HCT116 (cell line): ENCODE measurements around the gene CIRBP. TPM values are rescaled to one million over a fixed set of nuclear protein-coding genes. Genes with fewer than 3 reads are reported as not detected.

Experiments
- ATAC-seq: fragments of 200-7000 bp; cut with Tn5 transposase; 2 replicates; pipeline ENCODE4 v1.9.1; 2020; ENCODE audit warnings: mild to moderate bottlenecking, moderate library complexity
- BruUV-seq: library from RNA; stranded (reverse); fragments of 400-500 nt; replicated peaks from 2 replicates; lab custom pipeline; 2021; lab: Mats Ljungman, UMichigan
- CTCF ChIA-PET: fragments of 300-600 bp; sonication (Branson Sonifier 250); formaldehyde crosslinking; loops from one replicate; lab custom pipeline; 2021; ENCODE audit warnings: antibody characterized with exemption; lab: Charles Lee
- POLR2A ChIA-PET: fragments of 300-600, 350-600 bp; sonication (Branson Sonifier 250); formaldehyde crosslinking; loops from one replicate; lab custom pipeline; 2021; ENCODE audit warnings: antibody characterized with exemption; lab: Charles Lee
- RAD21 ChIA-PET, 2 experiments: fragments of 300-600 bp; sonication (Branson Sonifier 250); formaldehyde crosslinking; loops; one replicate each; lab custom pipeline; 2023; ENCODE audit warnings: low total read pairs in 2 of 2; ENCODE audit not compliant: uncharacterized antibody in 2 of 2, unreplicated experiment in 2 of 2, low non-redundant PET in 1 of 2; lab: Charles Lee
- DNase-seq: peaks from one replicate; pipeline ENCODE4 v3.0.0-alpha.2; 2010; ENCODE audit warnings: low read depth, low spot score
- H2AFZ ChIP-seq: fragments of 200-600 bp; shearing (Covaris generic), sonication (generic); 2 replicates; pipeline ENCODE4 v1.6.1; 2017; ENCODE audit warnings: low read depth, mixed run types, mixed read lengths, antibody characterized with exemption, low read length; ENCODE audit not compliant: poor library complexity, severe bottlenecking
- H3K27ac ChIP-seq: 2 replicates; pipeline ENCODE4 v1.5.1; 2012; ENCODE audit warnings: low read depth, low read length
- H3K27me3 ChIP-seq: fragments of 200-600 bp; sonication (generic); 2 replicates; pipeline ENCODE4 v1.6.1; 2016; ENCODE audit warnings: mixed run types, low read length, mixed read lengths; ENCODE audit not compliant: insufficient read depth
- H3K36me3 ChIP-seq, 2 experiments: fragments of 200-500 bp in 1 of 2; fragments of 200-600 bp in 1 of 2; sonication (Bioruptor generic) in 1 of 2; sonication (generic) in 1 of 2; 2 replicates each; pipeline versions ENCODE4 v1.5.1 to v1.6.1; 2014 to 2016; ENCODE audit warnings: low read length in 2 of 2, inconsistent platforms in 1 of 2, mixed read lengths in 1 of 2, mixed run types in 1 of 2; ENCODE audit not compliant: insufficient read depth in 2 of 2, control insufficient read depth in 1 of 2
- H3K4me1 ChIP-seq, 2 experiments: fragments of 200-600 bp in 1 of 2; sonication (generic) in 1 of 2; 2 replicates each; pipeline versions ENCODE4 v1.5.1 to v1.6.1; 2012 to 2017; ENCODE audit warnings: low read length in 2 of 2, inconsistent platforms in 1 of 2, mild to moderate bottlenecking in 1 of 2, mixed read lengths in 1 of 2, mixed run types in 1 of 2, moderate library complexity in 1 of 2; ENCODE audit not compliant: insufficient read depth in 2 of 2, control insufficient read depth in 1 of 2
- H3K4me2 ChIP-seq: fragments of 200-600 bp; sonication (generic); 2 replicates; pipeline ENCODE4 v1.6.1; 2017; ENCODE audit warnings: mixed run types, low read length, mixed read lengths
- H3K4me3 ChIP-seq, 2 experiments: fragments of 200-600 bp in 1 of 2; sonication (generic) in 1 of 2; replicated peaks in 1 of 2; 2 replicates each; pipeline ENCODE4 v1.5.1; 2011 to 2016; ENCODE audit warnings: low read length in 2 of 2, control low read depth in 1 of 2, low read depth in 1 of 2, mild to moderate bottlenecking in 1 of 2, mixed read lengths in 1 of 2, mixed run types in 1 of 2
- H3K79me2 ChIP-seq: fragments of 200-600 bp; sonication (generic); 2 replicates; pipeline ENCODE4 v1.6.1; 2017; ENCODE audit warnings: mild to moderate bottlenecking, mixed run types, low read length, moderate library complexity, mixed read lengths; ENCODE audit not compliant: insufficient read depth
- H3K9ac ChIP-seq: fragments of 200-600 bp; sonication (generic); 2 replicates; pipeline ENCODE4 v1.6.1; 2016; ENCODE audit warnings: low read length, mixed read lengths
- H3K9me2 ChIP-seq: fragments of 200-600 bp; sonication (generic), shearing (Covaris generic); 2 replicates; pipeline ENCODE4 v1.6.1; 2017; ENCODE audit warnings: mixed run types, mild to moderate bottlenecking, moderate library complexity; ENCODE audit not compliant: insufficient read depth
- H3K9me3 ChIP-seq, 2 experiments: fragments of 200-500 bp in 1 of 2; fragments of 200-600 bp in 1 of 2; sonication (Bioruptor generic) in 1 of 2; sonication (generic) in 1 of 2; 2 replicates each; pipeline ENCODE4 v1.6.1; 2014 to 2017; ENCODE audit warnings: low read length in 2 of 2, mixed read lengths in 2 of 2, inconsistent platforms in 1 of 2, low read depth in 1 of 2, mild to moderate bottlenecking in 1 of 2, mixed run types in 1 of 2, moderate library complexity in 1 of 2; ENCODE audit not compliant: control insufficient read depth in 1 of 2, insufficient read depth in 1 of 2
- H4K20me1 ChIP-seq: fragments of 200-600 bp; sonication (generic), shearing (Covaris generic); 2 replicates; pipeline ENCODE4 v1.6.1; 2017; ENCODE audit warnings: mixed run types, mild to moderate bottlenecking, moderate library complexity; ENCODE audit not compliant: insufficient read depth
- EGR1 ChIP-seq: IDR thresholded peaks from 2 replicates; pipeline ENCODE4 v1.6.1; 2012; ENCODE audit warnings: low read depth
- EZH2 ChIP-seq: fragments of 200-600 bp; sonication (generic); IDR thresholded peaks from 2 replicates; pipeline ENCODE4 v1.6.1; 2017; ENCODE audit warnings: antibody characterized with exemption, mixed run types
- POLR2AphosphoS5 ChIP-seq: IDR thresholded peaks from 2 replicates; pipeline ENCODE4 v1.6.1; 2011; ENCODE audit warnings: mild to moderate bottlenecking, low read depth, low read length, moderate library complexity
- SIN3A ChIP-seq: IDR thresholded peaks from 2 replicates; pipeline ENCODE4 v1.6.1; 2012; ENCODE audit warnings: low read depth
- ZFX ChIP-seq: fragments of 450-650 bp; IDR thresholded peaks from 2 replicates; pipeline ENCODE4 v1.6.1; 2017
- intact Hi-C: fragments of 100-400 bp; cut with micrococcal nuclease; formaldehyde crosslinking; loops from 2 replicates; pipeline ENCODE4 v1.10.0; 2022
- total RNA-seq: library from RNA; stranded (reverse); gene quantifications from one replicate; pipeline ENCODE4 v1.2.1, GENCODE V29; 2021; ENCODE audit not compliant: unreplicated experiment
- TF ChIP-seq, protein P1 (sequence below), 3 experiments: fragments of 200-600 bp in 1 of 3; sonication (generic) in 1 of 3; IDR thresholded peaks in 2 of 3; conservative IDR thresholded peaks in 1 of 3; 2 replicates each; pipeline ENCODE4 v1.5.1; 2012 to 2017; ENCODE audit warnings: low read depth in 2 of 3, low read length in 2 of 3, antibody characterized with exemption in 1 of 3, borderline replicate concordance in 1 of 3, control low read depth in 1 of 3, mild to moderate bottlenecking in 1 of 3, mixed read lengths in 1 of 3, mixed run types in 1 of 3, moderate library complexity in 1 of 3; ENCODE audit not compliant: insufficient read depth in 1 of 3
- TF ChIP-seq, protein P2 (sequence below): IDR thresholded peaks from 2 replicates; pipeline ENCODE4 v1.6.1; 2012
- TF ChIP-seq, protein P3 (sequence below): IDR thresholded peaks from 2 replicates; pipeline ENCODE4 v1.6.1; 2012

Gene CIRBP
- total RNA-seq, 1 experiment from 2014 or later, result 276 TPM

- Histone ChIP-seq H3K79me2 (peaks cover 27% of the 10 kb centered on the region), H3K9me3 (no peaks in the 10 kb centered on the region), H4K20me1 (no peaks in the 10 kb centered on the region), H3K27me3 (no peaks in the 10 kb centered on the region), H3K27ac (peak overlapping the region; percentile 94), H3K4me3 (peak overlapping the region; percentile 83 to 96), H3K9me2 (no peaks in the 10 kb centered on the region), H3K4me1 (peaks cover 28 to 52% of the 10 kb centered on the region in 2 experiments), H2AFZ (no peak overlapping the region), H3K36me3 (peaks cover 3 to 16% of the 10 kb centered on the region in 2 experiments; a peak in 3 of 4 replicates), H3K4me2 (peak overlapping the region; percentile 94), H3K9ac (peak overlapping the region; percentile 95)
- ChIA-PET RAD21 (no interaction called here), CTCF (no interaction called here), POLR2A (no interaction called here)
- intact Hi-C loops, result no loop called here
- TF ChIP-seq, protein P1, sequence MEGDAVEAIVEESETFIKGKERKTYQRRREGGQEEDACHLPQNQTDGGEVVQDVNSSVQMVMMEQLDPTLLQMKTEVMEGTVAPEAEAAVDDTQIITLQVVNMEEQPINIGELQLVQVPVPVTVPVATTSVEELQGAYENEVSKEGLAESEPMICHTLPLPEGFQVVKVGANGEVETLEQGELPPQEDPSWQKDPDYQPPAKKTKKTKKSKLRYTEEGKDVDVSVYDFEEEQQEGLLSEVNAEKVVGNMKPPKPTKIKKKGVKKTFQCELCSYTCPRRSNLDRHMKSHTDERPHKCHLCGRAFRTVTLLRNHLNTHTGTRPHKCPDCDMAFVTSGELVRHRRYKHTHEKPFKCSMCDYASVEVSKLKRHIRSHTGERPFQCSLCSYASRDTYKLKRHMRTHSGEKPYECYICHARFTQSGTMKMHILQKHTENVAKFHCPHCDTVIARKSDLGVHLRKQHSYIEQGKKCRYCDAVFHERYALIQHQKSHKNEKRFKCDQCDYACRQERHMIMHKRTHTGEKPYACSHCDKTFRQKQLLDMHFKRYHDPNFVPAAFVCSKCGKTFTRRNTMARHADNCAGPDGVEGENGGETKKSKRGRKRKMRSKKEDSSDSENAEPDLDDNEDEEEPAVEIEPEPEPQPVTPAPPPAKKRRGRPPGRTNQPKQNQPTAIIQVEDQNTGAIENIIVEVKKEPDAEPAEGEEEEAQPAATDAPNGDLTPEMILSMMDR (IDR thresholded peaks at IDR 0.05 in 2 of 3, conservative IDR thresholded peaks at IDR 0.05 in 1 of 3; ENCODE audit: borderline replicate concordance in 1 of 3, insufficient read depth in 1 of 3, low read depth in 2 of 3, low read length in 2 of 3), result no peak
- TF ChIP-seq ZFX, result peak; percentile 50
- DNase-seq (no peak), ATAC-seq (0 out of 2 replicates have a peak, but pooled peaks have one; percentile 1)
- BruUV-seq, result no TSS peak
These were observed 32.0 kb upstream of the CIRBP start for GRCh38 chr19:1237027-1237659.

DNA sequence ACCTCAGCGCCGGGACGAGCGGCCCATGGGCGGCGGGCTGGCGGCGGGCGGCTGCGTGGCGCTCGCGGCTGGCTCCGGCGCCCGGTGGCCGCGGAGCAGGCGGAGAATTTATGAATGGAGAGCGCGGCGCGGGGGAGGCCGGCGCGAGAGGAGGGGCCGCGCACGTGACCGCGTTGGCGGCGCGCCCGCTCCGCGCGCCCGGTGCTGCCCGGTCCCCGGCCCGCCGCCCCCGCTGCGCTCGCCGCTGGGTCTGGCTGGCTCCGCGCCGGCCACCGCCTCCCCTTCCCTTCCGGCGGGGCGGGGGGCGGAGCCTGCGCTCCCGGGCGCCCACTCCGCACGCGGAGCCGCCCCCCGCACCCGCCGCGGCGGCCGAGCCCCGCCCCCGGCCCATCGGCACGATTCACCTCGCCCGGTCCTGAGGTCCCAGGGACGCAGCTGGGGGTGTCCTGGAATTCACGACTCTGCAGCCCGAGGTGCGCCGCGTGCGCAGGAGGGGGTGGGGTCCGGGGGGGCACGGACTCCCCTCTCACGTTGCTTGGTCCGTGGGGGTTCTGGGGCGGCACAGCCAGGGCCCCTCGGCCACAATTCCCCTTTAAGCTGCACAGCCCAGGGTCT lies 31.3 kb upstream of the CIRBP start, which contains the start of gene CBARP:
Gene CBARP (minus strand): TSS at position 252 of the 615 bp plus-strand sequence. CDS start 1,905 bp downstream, outside the sequence.
- no peaks in the 10 kb centered on the region for H3K27me3 ChIP-seq
- peaks cover 34% of the 10 kb centered on the region for H3K79me2 ChIP-seq
- ATAC-seq, result peak; percentile 18
- peak within 1 kb of the TSS; percentile 99 for H3K9ac ChIP-seq
- H3K27ac ChIP-seq, result peak within 1 kb of the TSS; percentile 94
- TF ChIP-seq, protein P2, sequence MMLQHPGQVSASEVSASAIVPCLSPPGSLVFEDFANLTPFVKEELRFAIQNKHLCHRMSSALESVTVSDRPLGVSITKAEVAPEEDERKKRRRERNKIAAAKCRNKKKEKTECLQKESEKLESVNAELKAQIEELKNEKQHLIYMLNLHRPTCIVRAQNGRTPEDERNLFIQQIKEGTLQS, result no peak
- TF ChIP-seq EZH2 (no peak), EGR1 (0 out of 2 replicates have a peak, but pooled peaks have one; percentile 29), ZFX (0 out of 2 replicates have a peak, but pooled peaks have one; percentile 27), SIN3A (0 out of 2 replicates have a peak, but pooled peaks have one; percentile 31), POLR2AphosphoS5 (peak; percentile 49)
- TF ChIP-seq, protein P3, sequence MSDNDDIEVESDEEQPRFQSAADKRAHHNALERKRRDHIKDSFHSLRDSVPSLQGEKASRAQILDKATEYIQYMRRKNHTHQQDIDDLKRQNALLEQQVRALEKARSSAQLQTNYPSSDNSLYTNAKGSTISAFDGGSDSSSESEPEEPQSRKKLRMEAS, result peak; percentile 25; the same call in 1 of the 2 replicates
- no TSS peak for BruUV-seq
- RAD21 ChIA-PET, result interaction anchor here in 1 of 2 experiments (0.8 kb wide), 1 partner anchor 124 kb away, joined by 3 read pairs; no protein-coding TSS in a partner anchor
- POLR2A ChIA-PET, result interaction anchor here (0.9 to 1.8 kb wide), 2 partner anchors 29 to 31 kb away, joined by 4 to 9 read pairs; partner anchors contain the start of gene CIRBP
- intact Hi-C loops, result no loop called here
- H2AFZ ChIP-seq, result no peak within 1 kb of the TSS
- peak within 1 kb of the TSS; percentile 94 for H3K4me2 ChIP-seq
- CTCF ChIA-PET, result interaction anchor here (1.0 kb wide), 1 partner anchor 17 kb away, joined by 3 read pairs; no protein-coding TSS in a partner anchor
- no peaks in the 10 kb centered on the region for H3K9me2 ChIP-seq
- H3K4me3 ChIP-seq, result peak within 1 kb of the TSS; percentile 83 to 96
- peaks cover 3 to 20% of the 10 kb centered on the region in 2 experiments; a peak in 3 of 4 replicates for H3K36me3 ChIP-seq
- no peaks in the 10 kb centered on the region for H3K9me3 ChIP-seq
- peaks cover 28 to 48% of the 10 kb centered on the region in 2 experiments for H3K4me1 ChIP-seq
- no peaks in the 10 kb centered on the region for H4K20me1 ChIP-seq
- DNase-seq, result no peak
